Measurements from ENCODE around the gene MED12L.

GRCh38 chr3:151224268-151224866 lies 138.9 kb downstream of the MED12L start:
- no peak for TF ChIP-seq GATA2 (IDR thresholded peaks at IDR 0.05; ENCODE audit: low read depth, low read length)
- no peak for TF ChIP-seq GATA3 (IDR thresholded peaks at IDR 0.05; ENCODE audit: low read depth, low read length)
